22Rv1 (cell line): ENCODE measurements around the gene THADA.

Experiments
- CTCF ChIP-seq: fragments of 450-650 bp; IDR thresholded peaks from 2 replicates; pipeline ENCODE4 v1.5.1; 2017; ENCODE audit warnings: mild to moderate bottlenecking
- ZFX ChIP-seq: fragments of 450-650 bp; IDR thresholded peaks from 2 replicates; pipeline ENCODE4 v1.6.1; 2017; ENCODE audit warnings: antibody characterized with exemption, borderline replicate concordance

GRCh38 chr2:43344868-43345373 lies 250.9 kb downstream of the THADA start:
- TF ChIP-seq CTCF (no peak), ZFX (no peak)
